Bronchial epithelial cell (primary cell): ENCODE results near the gene TMED8. TPM values are rescaled to one million over a fixed set of nuclear protein-coding genes. Genes with fewer than 3 reads are reported as not detected.

Experiments used
- DNase-seq: peaks from one replicate; pipeline ENCODE4 v3.0.0-alpha.2; 2010; ENCODE audit warnings: low read depth
- FAIRE-seq: peaks from 2 replicates; lab custom pipeline; 2011; peaks lifted over from hg19 to GRCh38; lab: Jason Lieb, UNC
- H3K27me3 ChIP-seq: 2 replicates; pipeline ENCODE4 v1.5.1; 2011; ENCODE audit warnings: low read length; ENCODE audit not compliant: control insufficient read depth, insufficient read depth
- H3K36me3 ChIP-seq: 2 replicates; pipeline ENCODE4 v1.5.1; 2011; ENCODE audit warnings: low read length; ENCODE audit not compliant: control insufficient read depth, insufficient read depth
- H3K4me3 ChIP-seq: 2 replicates; pipeline ENCODE4 v1.5.1; 2011; ENCODE audit warnings: mild to moderate bottlenecking, low read depth, low read length, control low read depth
- total RNA-seq: library from RNA; depleted of rRNA; stranded (reverse); fragments of >200 nt; gene quantifications from 2 replicates; pipeline ENCODE4 v1.2.1, GENCODE V29; 2014
- TF ChIP-seq, protein P1 (sequence below): IDR thresholded peaks from 2 replicates; pipeline ENCODE4 v1.5.1; 2011; ENCODE audit warnings: mild to moderate bottlenecking, moderate library complexity, low read length, control low read depth, inconsistent platforms; ENCODE audit not compliant: insufficient read depth, severe bottlenecking

TMED8 gene
- total RNA-seq, 1 donor from 2014 or later = 6.8 TPM

DNA sequence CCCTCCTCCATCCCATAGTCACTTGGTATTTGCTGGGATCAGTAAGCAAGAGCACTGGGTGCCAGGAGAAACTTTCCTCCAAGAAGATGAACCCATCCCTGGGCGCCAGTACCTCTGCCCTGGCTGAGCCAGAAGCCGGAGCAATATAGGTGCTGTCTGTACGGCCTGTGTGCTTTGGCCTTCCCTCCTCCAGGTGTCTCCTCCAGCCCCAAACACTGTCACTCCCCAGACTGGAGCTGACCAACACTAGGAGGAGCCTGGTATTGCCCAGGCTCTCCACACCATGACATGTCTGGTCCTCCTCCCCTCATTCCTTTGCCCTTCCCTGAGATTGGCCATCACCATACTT, 51.2 kb downstream of the TMED8 start:
- TF ChIP-seq, protein P1, sequence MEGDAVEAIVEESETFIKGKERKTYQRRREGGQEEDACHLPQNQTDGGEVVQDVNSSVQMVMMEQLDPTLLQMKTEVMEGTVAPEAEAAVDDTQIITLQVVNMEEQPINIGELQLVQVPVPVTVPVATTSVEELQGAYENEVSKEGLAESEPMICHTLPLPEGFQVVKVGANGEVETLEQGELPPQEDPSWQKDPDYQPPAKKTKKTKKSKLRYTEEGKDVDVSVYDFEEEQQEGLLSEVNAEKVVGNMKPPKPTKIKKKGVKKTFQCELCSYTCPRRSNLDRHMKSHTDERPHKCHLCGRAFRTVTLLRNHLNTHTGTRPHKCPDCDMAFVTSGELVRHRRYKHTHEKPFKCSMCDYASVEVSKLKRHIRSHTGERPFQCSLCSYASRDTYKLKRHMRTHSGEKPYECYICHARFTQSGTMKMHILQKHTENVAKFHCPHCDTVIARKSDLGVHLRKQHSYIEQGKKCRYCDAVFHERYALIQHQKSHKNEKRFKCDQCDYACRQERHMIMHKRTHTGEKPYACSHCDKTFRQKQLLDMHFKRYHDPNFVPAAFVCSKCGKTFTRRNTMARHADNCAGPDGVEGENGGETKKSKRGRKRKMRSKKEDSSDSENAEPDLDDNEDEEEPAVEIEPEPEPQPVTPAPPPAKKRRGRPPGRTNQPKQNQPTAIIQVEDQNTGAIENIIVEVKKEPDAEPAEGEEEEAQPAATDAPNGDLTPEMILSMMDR = no peak
- FAIRE-seq = no peak
- H3K27me3 ChIP-seq = no peaks in the 10 kb centered on the region
- no peaks in the 10 kb centered on the region for H3K36me3 ChIP-seq
- DNase-seq = no peak
- H3K4me3 ChIP-seq = no peak overlapping the region

DNA sequence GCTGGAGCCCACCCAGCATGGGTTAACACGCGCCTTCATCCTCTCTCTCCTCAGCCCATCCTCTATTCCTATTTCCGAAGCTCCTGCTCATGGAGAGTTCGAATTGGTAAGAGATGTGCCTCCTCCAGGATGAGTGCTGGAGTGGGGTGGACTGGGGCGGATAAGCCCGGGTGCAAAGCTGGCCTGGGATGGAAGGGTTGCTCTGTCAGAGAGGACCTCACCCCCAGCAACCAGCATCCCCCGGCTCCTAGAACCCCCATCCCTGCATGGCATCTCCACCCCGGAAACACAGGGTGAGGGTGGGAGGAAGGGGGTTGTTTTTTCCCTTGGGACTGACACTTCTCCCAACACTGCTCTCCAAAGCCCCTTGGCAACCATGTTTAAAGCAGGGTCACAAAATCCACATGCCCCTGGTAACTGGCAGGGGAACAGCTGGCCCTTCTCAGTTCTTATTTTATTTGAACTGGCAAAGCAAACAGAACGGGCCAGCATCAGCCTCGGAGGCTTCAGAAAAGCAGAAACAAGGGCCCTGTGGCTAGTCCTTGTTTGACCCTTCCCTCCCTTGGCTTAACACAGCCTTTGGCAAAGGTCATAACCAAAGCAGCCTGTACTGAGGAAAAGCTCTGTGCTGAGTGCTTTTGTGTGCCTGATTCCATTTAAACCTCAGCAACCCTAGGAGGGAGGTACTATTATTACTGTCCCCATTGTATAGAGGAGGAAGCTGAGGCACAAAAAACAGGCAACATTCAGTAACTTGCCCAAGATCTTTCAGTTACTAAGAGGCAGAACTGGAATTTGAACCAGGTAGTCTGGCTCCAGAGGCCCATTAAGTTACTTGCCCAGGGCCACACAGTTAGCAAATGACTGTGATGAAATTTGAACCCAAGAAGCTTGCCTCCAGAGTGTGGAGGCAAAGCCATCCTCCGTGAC, 51.8 kb downstream of the TMED8 start:
- H3K36me3 ChIP-seq = no peaks in the 10 kb centered on the region
- FAIRE-seq (no peak), DNase-seq (no peak)
- TF ChIP-seq, protein P1 = no peak
- H3K27me3 ChIP-seq = no peaks in the 10 kb centered on the region
- no peak overlapping the region for H3K4me3 ChIP-seq

- DNase-seq = no peak
- Histone ChIP-seq H3K4me3 (no peak overlapping the region), H3K36me3 (no peaks in the 10 kb centered on the region), H3K27me3 (no peaks in the 10 kb centered on the region)
- TF ChIP-seq, protein P1 = no peak
- FAIRE-seq = no peak
Observed at GRCh38 chr14:77324289-77324688, 52.6 kb downstream of the TMED8 start.

DNA sequence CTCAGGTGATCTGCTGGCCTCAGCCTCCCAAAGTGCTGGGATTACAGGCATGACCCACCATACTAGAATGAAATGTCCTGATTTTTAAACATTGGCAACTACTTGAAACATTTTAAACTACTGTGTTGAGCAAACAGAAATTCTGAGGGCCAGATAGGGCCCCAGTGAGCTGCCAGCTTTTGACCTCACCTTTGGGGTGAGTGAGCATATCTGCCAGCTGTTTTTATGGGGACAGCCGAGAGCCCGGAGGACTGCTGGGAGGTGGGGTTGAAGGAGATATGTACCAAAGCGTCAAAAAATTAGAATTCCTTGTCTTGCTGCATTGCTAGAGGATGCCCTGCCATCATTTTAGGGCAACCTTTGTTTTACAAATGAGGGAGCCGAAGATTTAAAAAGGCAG, 53.3 kb downstream of the TMED8 start:
- H3K27me3 ChIP-seq = no peaks in the 10 kb centered on the region
- DNase-seq = no peak
- no peak for FAIRE-seq
- H3K4me3 ChIP-seq = no peak overlapping the region
- no peaks in the 10 kb centered on the region for H3K36me3 ChIP-seq
- TF ChIP-seq, protein P1 = no peak

DNA sequence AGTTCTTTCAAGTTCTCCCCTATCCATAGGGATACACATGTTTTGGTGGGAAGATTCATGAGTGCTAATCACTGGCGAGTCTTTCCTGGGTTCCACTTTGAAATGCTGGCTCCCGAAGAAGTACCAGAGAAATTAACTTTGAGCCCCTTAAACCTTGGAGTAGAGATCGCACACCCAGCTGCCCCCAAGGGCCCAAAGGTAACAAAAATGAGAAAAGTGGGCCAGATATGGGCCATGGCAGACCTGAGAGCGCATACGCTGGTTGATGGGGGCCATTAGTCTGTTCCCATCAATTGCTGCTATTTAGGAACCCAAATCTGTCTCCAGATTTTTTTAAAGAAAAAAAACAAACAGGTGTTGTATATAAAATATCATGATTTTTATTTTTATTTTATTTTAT, 53.9 kb downstream of the TMED8 start:
- no peak for FAIRE-seq
- TF ChIP-seq, protein P1 = no peak
- no peak overlapping the region for H3K4me3 ChIP-seq
- no peaks in the 10 kb centered on the region for H3K27me3 ChIP-seq
- H3K36me3 ChIP-seq = no peaks in the 10 kb centered on the region
- no peak for DNase-seq
